Measurements from ENCODE around the gene MRNIP. TPM values are rescaled to one million over a fixed set of nuclear protein-coding genes. Genes with fewer than 3 reads are reported as not detected.

Gene MRNIP
- polyA plus RNA-seq, 1 experiment, result 16.0 TPM

GRCh38 chr5:179865491-179866240 lies 7.0 kb upstream of the MRNIP start:
- H3K4me3 ChIP-seq (ENCODE audit: low read depth, low read length), result no peak overlapping the region
- no peaks in the 10 kb centered on the region for H3K27me3 ChIP-seq (ENCODE audit: control insufficient read depth, insufficient read depth, low read length)
- POLR2A ChIA-PET, result no interaction called here
- no peak for TF ChIP-seq CTCF (IDR thresholded peaks at IDR 0.05; ENCODE audit: low read depth, low read length)
- no peak overlapping the region for H3K27ac ChIP-seq (ENCODE audit: low read depth, low read length)
- peaks cover 22% of the 10 kb centered on the region for H3K9me3 ChIP-seq (ENCODE audit: control insufficient read depth, insufficient read depth, low read length)
- CTCF ChIA-PET, result no interaction called here
- DNase-seq (ENCODE audit: low read depth, low spot score), result no peak

- CTCF ChIA-PET, result no interaction called here
- DNase-seq (ENCODE audit: low read depth, low spot score), result no peak
- POLR2A ChIA-PET, result no interaction called here
- Histone ChIP-seq H3K27me3 (ENCODE audit: control insufficient read depth, insufficient read depth, low read length) (no peaks in the 10 kb centered on the region), H3K27ac (ENCODE audit: low read depth, low read length) (no peak overlapping the region), H3K9me3 (ENCODE audit: control insufficient read depth, insufficient read depth, low read length) (peaks cover 22% of the 10 kb centered on the region), H3K4me3 (ENCODE audit: low read depth, low read length) (no peak overlapping the region)
- TF ChIP-seq CTCF (IDR thresholded peaks at IDR 0.05; ENCODE audit: low read depth, low read length), result no peak
Measured at GRCh38 chr5:179864686-179865085, 6.1 kb upstream of the MRNIP start.

- CTCF ChIA-PET, result no interaction called here
- POLR2A ChIA-PET, result no interaction called here
- no peak for DNase-seq (ENCODE audit: low read depth, low spot score)
- H3K27ac ChIP-seq (ENCODE audit: low read depth, low read length), result no peak overlapping the region
- no peak overlapping the region for H3K4me3 ChIP-seq (ENCODE audit: low read depth, low read length)
- peaks cover 22% of the 10 kb centered on the region for H3K9me3 ChIP-seq (ENCODE audit: control insufficient read depth, insufficient read depth, low read length)
- no peak for TF ChIP-seq CTCF (IDR thresholded peaks at IDR 0.05; ENCODE audit: low read depth, low read length)
- H3K27me3 ChIP-seq (ENCODE audit: control insufficient read depth, insufficient read depth, low read length), result no peaks in the 10 kb centered on the region
Measured at GRCh38 chr5:179863449-179864085, 5.0 kb upstream of the MRNIP start.

- CTCF ChIA-PET, result no interaction called here
- H3K9me3 ChIP-seq (ENCODE audit: control insufficient read depth, insufficient read depth, low read length), result peaks cover 22% of the 10 kb centered on the region
- POLR2A ChIA-PET, result no interaction called here
- no peak for TF ChIP-seq CTCF (IDR thresholded peaks at IDR 0.05; ENCODE audit: low read depth, low read length)
- no peak overlapping the region for H3K27ac ChIP-seq (ENCODE audit: low read depth, low read length)
- no peaks in the 10 kb centered on the region for H3K27me3 ChIP-seq (ENCODE audit: control insufficient read depth, insufficient read depth, low read length)
- DNase-seq (ENCODE audit: low read depth, low spot score), result no peak
- no peak overlapping the region for H3K4me3 ChIP-seq (ENCODE audit: low read depth, low read length)
Measured at GRCh38 chr5:179862891-179863290, 4.3 kb upstream of the MRNIP start.

GRCh38 chr5:179862296-179862695 lies 3.7 kb upstream of the MRNIP start:
- H3K9me3 ChIP-seq (ENCODE audit: control insufficient read depth, insufficient read depth, low read length), result peaks cover 22% of the 10 kb centered on the region
- ChIA-PET CTCF (interaction anchor here (2.1 kb wide), 1 partner anchor 9 kb away, joined by 11 read pairs; no protein-coding TSS in a partner anchor), POLR2A (no interaction called here)
- no peak for TF ChIP-seq CTCF (IDR thresholded peaks at IDR 0.05; ENCODE audit: low read depth, low read length)
- DNase-seq (ENCODE audit: low read depth, low spot score), result no peak
- H3K27me3 ChIP-seq (ENCODE audit: control insufficient read depth, insufficient read depth, low read length), result no peaks in the 10 kb centered on the region
- no peak overlapping the region for H3K27ac ChIP-seq (ENCODE audit: low read depth, low read length)
- no peak overlapping the region for H3K4me3 ChIP-seq (ENCODE audit: low read depth, low read length)

Data from AG04450 (cell line).